Measurements from ENCODE around the gene ABCC1.
"Not testable (repeated sequence)": the region's sequence is repeated elsewhere in the genome, so short reads cannot be mapped to it uniquely, and the experiment has no call there.

The ABCC1 gene

GRCh38 chr16:16146380-16147315 is 197.2 kb downstream of the ABCC1 start:
- no peak overlapping the region for H3K4me3 ChIP-seq (ENCODE audit: low read depth, low read length)
- TF ChIP-seq CTCF (IDR thresholded peaks at IDR 0.05; ENCODE audit: low read depth, low read length, missing control alignments) = no peak
- no peak for DNase-seq (ENCODE audit: low read depth)

GRCh38 chr16:16147316-16147999 is 198.0 kb downstream of the ABCC1 start:
- H3K4me3 ChIP-seq (ENCODE audit: low read depth, low read length) = no peak overlapping the region
- no peak for TF ChIP-seq CTCF (IDR thresholded peaks at IDR 0.05; ENCODE audit: low read depth, low read length, missing control alignments)
- DNase-seq (ENCODE audit: low read depth) = no peak

GRCh38 chr16:16148000-16148599 is 198.7 kb downstream of the ABCC1 start:
- not testable (repeated sequence) for H3K4me3 ChIP-seq (ENCODE audit: low read depth, low read length); DNase-seq (ENCODE audit: low read depth)

- DNase-seq (ENCODE audit: low read depth) = no peak
- H3K4me3 ChIP-seq (ENCODE audit: low read depth, low read length) = no peak overlapping the region
- no peak for TF ChIP-seq CTCF (IDR thresholded peaks at IDR 0.05; ENCODE audit: low read depth, low read length, missing control alignments)
Measured at GRCh38 chr16:16148755-16149154, 199.3 kb downstream of the ABCC1 start.

GRCh38 chr16:16149710-16150116 is 200.3 kb downstream of the ABCC1 start:
- H3K4me3 ChIP-seq (ENCODE audit: low read depth, low read length) = no peak overlapping the region
- TF ChIP-seq CTCF (IDR thresholded peaks at IDR 0.05; ENCODE audit: low read depth, low read length, missing control alignments) = no peak
- no peak for DNase-seq (ENCODE audit: low read depth)

- TF ChIP-seq CTCF (IDR thresholded peaks at IDR 0.05; ENCODE audit: low read depth, low read length, missing control alignments) = no peak
- DNase-seq (ENCODE audit: low read depth) = no peak
- no peak overlapping the region for H3K4me3 ChIP-seq (ENCODE audit: low read depth, low read length)
Measured at GRCh38 chr16:16150117-16150877, 200.9 kb downstream of the ABCC1 start.

- DNase-seq (ENCODE audit: low read depth) = no peak
- TF ChIP-seq CTCF (IDR thresholded peaks at IDR 0.05; ENCODE audit: low read depth, low read length, missing control alignments) = no peak
- no peak overlapping the region for H3K4me3 ChIP-seq (ENCODE audit: low read depth, low read length)
Measured at GRCh38 chr16:16150878-16151152, 201.4 kb downstream of the ABCC1 start.
